ENCODE results near the gene TJP2.

TJP2 gene

GRCh38 chr9:69193685-69194032 is 19.6 kb downstream of the TJP2 start:
- DNase-seq: no peak

GRCh38 chr9:69194702-69195418 is 20.8 kb downstream of the TJP2 start:
- no peak for DNase-seq

GRCh38 chr9:69195668-69196067 is 21.6 kb downstream of the TJP2 start:
- no peak for DNase-seq

GRCh38 chr9:69197687-69198086 is 23.6 kb downstream of the TJP2 start:
- no peak for DNase-seq

- DNase-seq: no peak
Observed at GRCh38 chr9:69198521-69199220, 24.6 kb downstream of the TJP2 start.

GRCh38 chr9:69199769-69200470 is 25.8 kb downstream of the TJP2 start:
- DNase-seq: no peak

- DNase-seq: no peak
Observed at GRCh38 chr9:69202556-69202955, 28.5 kb downstream of the TJP2 start.

GRCh38 chr9:69204326-69204725 is 30.2 kb downstream of the TJP2 start:
- DNase-seq: no peak

GRCh38 chr9:69204849-69205248 is 30.8 kb downstream of the TJP2 start:
- DNase-seq: no peak

- DNase-seq: no peak
Observed at GRCh38 chr9:69206047-69206446, 32.0 kb downstream of the TJP2 start.

- no peak for DNase-seq
Observed at GRCh38 chr9:69207503-69207902, 33.4 kb downstream of the TJP2 start.

GRCh38 chr9:69211424-69212036 is 37.5 kb downstream of the TJP2 start:
- no peak for DNase-seq

- DNase-seq: no peak
Observed at GRCh38 chr9:69213647-69214046, 39.6 kb downstream of the TJP2 start.

- DNase-seq: no peak
Observed at GRCh38 chr9:69214939-69215338, 40.9 kb downstream of the TJP2 start.

GRCh38 chr9:69215774-69216485 is 41.9 kb downstream of the TJP2 start:
- DNase-seq: no peak

GRCh38 chr9:69218166-69218565 is 44.1 kb downstream of the TJP2 start:
- DNase-seq: no peak

- no peak for DNase-seq
Observed at GRCh38 chr9:69221036-69221435, 47.0 kb downstream of the TJP2 start.

GRCh38 chr9:69222970-69223369 is 48.9 kb downstream of the TJP2 start:
- DNase-seq: no peak

GRCh38 chr9:69223605-69224004 is 49.5 kb downstream of the TJP2 start:
- DNase-seq: no peak

GRCh38 chr9:69229367-69229766 is 55.3 kb downstream of the TJP2 start:
- DNase-seq: no peak

- DNase-seq: no peak
Observed at GRCh38 chr9:69232135-69232534, 58.1 kb downstream of the TJP2 start.

GRCh38 chr9:69234683-69235082 is 60.6 kb downstream of the TJP2 start:
- no peak for DNase-seq

GRCh38 chr9:69236188-69236587 is 62.1 kb downstream of the TJP2 start:
- no peak for DNase-seq
